DMS79 treated with DMSO at 0.1 percent for 48 hours (cell line): ENCODE results near the gene KIRREL3.
A peak's percentile ranks its signal among the peaks of the same experiment; 100 is the strongest.

Experiments
- DNase-seq: peaks from one replicate; lab custom pipeline; 2025; lab: John Stamatoyannopoulos, UW

Gene KIRREL3

DNA sequence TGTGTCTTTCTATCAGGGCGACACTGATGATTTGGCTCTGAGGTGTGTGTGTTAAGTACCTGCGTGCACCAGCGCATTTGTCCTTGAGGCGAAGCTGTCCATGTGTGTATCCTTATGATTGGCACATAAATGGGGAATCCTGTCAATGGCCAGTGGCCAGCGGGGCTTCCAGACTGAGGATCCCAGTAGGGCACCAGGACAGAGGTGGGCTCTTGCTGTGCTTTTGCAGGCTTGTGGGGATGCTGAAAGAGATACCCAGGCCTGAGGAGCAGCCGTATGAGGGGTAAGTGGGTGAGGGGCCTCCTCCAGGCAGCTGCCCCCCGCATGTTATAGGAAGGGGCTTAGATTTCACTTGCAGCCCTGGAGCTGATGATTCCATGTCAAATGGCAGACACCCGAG is 488.3 kb downstream of the KIRREL3 start:
- no peak for DNase-seq

DNA sequence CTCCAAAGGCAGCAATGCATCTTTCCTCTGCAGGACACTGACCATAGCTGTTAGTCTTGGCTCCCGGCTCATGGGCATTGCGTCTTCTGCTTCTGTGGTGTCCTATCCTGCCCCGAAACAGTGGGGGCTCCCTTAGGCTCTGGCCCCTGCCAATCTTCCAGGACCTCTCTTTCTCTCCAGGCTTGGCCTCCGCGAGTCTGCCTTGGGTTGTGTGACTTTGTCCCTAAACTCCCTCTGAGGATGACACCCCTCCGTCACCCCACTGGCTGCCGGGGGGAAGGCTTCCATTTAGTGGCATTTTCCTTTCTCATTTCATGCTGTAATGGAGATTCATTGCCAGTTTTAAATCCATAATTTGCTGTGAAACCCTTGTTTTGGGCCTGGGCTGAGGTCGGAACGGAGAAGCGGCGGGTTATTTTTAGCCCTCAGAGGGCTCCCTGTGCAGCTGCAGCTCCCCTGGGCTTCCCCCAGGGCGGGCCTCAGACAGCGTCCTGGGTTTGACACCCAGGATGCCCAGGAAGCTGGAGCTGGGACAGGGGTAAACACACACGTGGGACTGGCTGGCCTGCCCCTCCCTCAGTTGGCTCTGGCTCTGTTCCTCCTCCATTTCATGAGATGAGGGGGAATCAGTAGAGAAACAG is 489.0 kb downstream of the KIRREL3 start:
- DNase-seq, result no peak

DNA sequence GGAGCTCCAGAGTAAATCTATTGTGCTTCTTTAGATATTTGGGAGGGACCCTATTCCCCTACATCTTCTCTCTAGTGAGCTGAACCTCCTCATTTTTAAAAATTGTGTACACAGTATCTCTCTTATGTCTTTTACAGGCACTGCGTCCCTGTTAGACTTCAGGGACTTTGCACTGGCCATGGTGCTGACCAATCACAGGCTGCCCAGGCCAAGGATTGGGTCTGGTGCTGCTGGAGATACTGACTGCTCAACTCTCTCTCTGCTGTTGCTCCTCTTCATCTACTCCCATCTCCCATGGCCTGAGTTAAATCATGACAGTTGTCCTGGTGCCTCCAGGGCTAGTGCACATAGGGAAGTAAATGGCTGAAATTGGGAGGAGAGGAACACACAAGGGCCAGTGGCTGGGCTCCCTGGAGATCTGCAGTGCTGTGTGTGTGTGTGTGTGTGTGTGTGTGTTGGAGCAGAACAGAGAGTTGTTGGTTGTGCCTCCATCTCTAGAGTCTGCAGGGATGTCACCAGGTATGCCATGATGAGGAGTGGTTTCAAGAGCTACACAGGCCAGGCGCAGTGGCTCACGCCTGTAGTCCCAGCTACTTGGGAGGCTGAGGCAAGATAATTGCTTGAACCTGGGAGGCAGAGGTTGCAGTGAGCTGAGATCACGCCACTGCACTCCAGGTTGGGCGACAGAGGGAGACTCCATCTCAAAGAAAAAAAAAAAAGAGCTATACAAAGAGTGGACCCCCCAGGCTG is 489.8 kb downstream of the KIRREL3 start:
- DNase-seq, result no peak

DNA sequence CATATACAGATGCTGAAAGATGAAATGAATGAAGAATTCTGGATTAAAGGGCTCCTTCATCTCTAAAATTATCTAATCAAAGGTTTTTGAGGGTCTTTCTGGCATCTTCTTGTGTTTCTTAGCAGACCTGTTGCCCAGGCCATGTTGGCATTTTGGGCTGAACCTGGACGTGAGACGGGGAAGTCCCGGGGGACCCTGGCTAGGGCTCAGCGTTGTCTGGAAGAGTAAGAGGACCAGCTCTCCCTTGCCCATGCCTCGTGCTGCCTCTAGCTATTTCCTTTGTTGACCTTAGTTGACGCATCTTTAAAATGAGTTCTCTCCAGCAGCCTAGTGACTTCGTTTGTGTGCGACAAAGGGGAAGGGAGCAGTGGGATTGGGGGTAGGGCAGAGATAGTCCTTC is 492.9 kb downstream of the KIRREL3 start:
- no peak for DNase-seq

DNA sequence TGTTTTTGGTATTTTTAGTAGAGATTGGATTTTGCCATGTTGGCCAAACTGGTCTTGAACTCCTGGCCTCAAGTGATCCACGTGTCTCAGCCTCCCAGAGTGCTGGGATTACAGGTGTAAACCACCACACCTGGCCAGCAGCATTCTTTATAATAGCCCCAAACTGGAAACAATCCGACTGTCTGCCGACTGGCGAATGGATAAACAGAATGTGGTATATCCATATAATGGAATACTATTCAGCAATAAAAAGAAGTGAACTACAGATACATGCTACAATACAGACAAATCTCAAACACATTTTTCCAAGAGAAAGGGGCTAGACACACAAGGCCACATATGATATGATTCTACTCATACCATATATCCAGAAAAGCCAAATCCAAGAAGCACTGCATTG is 493.8 kb downstream of the KIRREL3 start:
- no peak for DNase-seq

DNA sequence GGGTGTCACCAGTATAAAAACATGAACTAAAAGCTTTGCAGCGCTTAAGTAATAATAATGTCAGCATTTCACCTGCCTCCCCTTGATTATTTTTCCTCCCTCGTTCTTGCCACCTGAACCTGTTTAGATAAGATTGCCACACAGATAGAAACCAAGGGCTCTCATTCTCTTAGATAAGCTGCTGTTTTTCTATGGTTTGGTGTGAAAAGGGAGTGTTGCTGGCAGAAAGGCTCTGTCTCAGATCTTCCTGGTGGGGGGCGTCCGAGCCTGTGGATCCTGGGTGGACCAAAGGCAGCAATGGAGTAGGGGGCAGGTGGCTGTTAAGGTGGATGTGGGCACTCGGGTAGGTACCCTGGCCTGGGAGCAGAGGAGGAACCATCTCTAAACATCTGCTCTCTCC is 497.6 kb downstream of the KIRREL3 start:
- DNase-seq, result no peak

DNA sequence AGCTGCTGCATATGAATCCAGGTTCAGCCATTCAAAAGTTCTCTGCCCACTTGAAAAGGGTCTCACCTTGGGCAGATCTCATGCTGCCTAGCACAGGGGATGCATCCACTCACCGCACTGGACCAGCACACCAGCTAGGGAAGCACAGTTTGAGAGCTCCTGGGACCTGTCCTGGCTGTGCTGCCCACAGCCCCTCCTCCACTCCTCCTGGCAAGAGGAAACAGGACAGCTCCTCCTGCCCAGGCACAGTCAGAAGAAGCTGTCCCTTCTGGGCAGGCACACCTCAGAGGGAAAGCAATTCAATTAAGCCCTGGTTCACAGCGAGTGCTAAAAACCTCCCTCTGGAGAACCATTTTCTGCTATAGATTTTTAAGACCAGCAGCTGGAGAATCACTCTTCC is 498.4 kb downstream of the KIRREL3 start:
- DNase-seq, result no peak

DNA sequence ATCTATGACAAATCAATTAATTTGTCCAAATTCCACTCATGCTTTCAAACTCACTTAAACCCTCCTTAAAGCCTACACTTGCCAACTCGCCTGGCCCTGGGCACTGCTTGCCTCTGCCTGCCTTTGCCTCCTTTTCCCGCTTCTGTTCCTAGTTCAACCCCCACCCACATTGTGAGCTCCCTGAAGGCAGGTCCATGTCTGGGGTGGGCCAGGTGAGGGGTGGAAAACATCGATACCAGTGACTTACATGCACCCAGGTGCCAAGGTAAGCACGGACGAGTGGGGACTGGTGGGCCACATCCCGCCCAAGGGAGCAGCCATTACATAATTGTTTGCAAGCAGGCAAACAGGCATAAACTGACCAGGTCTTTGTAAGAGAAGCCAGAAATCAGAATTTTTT is 498.9 kb downstream of the KIRREL3 start:
- no peak for DNase-seq

DNA sequence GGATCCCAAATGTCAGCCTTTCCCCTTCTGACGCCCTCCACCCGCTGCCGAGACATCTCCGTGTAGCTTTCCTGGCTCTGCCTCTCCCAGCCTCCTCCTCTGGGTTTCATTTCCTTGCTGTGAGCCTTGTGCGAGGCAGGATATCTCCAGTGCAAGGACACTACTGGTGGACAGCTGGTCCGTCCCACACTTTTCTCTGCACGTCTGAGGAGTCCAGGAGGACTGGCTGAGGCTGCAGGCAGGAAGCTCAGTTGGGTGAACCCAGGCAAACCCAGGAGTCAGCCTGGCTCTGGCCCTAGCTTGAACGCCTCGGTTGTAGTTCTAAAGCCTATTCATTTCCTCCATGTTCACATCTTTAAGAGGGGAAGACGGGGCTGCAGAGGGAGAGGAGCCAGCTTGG is 499.6 kb downstream of the KIRREL3 start:
- no peak for DNase-seq

DNA sequence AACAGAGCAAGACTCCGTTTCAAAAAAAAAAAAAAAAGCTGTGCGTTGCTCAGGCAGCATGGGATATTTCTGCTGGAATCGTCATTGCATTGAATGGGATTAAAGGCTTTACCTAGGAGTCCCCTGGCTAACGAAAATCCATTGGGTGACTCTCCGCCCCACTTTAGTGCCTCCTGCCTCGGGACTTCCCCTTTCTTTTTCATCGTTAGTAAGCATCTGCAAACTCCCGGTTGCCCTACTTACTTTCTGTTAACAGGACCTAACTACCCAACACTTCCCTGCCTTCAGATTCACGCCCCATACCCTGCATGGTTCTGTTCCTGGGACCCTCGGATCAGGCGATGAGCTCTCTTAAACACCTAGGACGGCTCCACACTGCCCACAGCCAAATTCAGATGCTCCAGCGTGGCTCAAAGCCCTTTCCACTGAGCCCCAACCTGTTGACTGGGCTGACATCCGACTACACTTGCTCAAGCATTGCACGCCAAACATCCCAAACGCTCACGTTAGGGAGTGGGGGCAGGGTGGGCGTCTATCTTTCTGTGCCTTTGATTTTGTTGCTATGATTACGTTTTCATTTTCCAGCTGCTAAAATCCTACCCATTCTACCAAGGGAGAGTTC is 501.3 kb downstream of the KIRREL3 start:
- DNase-seq, result no peak

DNA sequence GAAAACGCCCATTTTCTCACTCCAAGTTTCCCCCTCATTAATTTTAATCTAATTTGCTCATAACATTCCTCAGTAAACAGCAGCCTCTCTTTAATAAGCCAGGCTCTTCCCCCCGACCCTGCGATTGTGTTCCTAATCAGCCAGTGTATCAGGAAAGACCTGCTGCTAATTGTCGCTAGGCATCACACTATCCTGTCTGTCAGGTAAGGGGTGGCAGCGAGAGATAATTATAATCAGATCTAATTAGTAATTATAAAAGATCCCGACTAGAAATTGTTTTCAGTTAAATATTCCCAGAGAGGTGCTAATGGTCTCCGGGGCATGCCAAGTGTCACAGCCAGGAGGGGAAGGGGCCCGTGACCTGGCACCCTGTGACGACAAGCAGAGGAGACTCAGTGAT is 502.3 kb downstream of the KIRREL3 start:
- no peak for DNase-seq

DNA sequence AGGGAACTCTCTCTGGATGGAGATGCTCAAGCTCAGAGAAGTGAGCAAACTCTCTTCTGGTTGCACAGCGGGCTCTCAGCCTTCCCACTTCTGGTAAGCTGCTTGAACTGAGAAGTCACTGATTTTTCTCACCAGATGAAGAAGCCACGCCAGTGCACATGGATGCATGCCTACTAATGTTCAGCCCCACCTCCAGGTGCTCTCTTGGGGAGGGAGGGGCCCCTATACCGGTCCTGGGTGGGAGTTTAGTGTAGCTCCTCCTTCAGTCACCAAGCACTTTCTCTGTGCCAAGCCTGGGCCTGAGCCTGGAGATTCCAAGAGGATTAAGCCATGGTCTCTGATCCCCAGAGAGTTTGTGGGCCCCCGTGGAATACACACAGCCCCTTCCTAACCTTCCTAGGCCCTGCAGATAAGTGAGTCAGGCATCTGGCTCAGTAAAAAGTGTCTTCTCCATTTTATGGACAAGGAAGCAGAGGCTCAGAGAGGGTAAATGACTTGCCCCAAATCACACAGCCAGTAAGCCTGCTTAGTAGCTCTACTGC is 502.9 kb downstream of the KIRREL3 start:
- DNase-seq, result no peak

DNA sequence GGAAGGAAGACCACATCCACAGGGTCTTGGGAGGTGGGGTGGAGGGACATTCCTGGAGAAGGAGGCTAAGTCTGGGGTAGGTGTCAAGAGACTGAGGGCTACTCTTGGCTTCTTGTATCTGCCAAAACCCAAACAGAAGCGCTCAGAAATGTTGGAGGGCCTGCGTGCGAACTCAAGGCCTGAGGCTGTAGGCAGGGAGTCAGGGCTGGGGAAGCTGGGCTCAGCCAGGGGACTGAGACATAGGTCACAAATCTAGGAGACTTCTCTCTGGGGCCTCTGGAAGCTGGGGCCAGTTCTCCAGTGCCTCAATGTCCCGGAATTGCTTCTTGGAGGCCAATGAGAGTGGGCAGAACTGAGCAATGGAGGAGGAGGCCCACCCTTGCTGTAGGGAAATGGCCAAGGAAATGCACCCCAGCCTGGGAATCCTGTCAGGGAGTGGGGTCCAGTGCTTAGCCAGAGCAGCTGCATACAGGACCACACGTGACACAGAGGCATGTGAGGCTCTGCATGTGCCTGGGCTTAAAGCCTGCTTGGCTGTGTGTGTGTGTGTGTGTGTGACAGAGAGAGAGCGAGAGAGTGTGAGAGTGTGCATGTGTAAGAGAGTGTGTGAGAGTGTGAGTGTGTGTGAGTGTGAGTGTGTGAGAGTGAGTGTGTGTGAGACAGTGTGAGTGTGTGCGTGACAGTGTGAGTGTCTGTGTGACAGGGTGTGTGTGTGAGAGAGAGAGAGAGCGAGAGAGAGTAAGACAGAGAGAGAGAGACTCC is 503.8 kb downstream of the KIRREL3 start:
- no peak for DNase-seq

DNA sequence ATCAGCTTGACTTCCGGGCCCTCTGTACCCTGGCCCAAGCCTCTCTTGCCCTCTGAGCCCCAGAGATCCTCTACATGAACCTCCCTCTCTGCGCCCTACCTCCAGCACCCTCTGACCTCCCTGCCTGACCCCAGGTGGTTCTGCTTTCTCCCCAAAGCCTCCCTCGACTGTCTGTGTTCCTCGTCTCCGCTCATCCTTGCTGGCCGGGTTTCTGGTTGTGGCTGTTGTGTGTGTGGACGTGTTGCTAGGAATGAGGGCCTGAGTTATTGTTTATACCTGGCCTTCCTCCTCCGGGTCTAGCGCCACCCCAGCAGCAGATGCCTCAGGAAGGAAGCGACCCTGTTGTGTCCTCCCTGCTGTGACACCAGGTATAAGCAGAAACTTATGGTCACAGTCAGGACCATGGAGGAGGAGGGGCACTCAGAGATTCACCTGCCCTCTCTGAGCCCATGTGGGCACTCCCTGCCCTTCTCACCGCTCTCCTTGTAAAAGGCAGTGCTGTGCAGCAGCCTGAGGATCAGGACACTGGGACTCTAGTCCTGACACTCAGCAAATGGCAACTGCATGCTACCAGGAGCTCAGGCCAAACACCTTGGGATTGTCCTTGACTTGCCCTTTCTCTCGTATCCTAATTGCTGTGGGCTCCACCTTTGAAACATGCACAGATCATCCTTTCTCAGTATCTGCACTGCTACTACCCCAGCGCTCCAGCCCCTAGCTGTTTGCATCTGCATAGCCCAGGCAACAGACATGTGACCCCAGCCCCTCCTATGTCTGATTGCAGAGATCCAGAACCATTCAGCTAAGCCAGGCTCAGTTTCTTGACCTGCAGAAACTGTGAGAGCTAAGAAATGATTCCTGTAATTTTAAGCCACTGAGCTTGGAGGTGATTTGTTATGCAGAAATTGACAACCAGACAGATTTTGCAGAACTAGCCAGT is 505.0 kb downstream of the KIRREL3 start:
- no peak for DNase-seq

DNA sequence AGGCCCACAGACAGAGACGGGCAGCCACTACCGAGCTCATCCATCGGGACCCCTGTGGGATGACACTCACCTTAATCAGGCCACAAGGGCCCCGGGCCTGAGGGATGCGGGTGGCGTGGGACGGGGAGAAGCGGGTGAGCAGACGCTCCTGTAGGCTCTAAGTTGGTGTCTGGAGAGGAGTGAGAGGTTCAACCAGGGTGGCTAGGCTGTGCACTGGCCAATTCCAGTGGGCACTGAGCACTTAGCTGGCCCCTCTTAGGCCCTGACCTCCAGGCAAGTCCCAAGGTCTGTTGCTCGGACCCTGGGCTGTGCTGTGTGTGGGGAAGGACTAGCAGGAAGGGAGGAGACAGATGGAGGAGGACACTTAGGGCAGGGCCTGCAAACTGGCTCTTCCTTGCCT is 505.7 kb downstream of the KIRREL3 start:
- no peak for DNase-seq

DNA sequence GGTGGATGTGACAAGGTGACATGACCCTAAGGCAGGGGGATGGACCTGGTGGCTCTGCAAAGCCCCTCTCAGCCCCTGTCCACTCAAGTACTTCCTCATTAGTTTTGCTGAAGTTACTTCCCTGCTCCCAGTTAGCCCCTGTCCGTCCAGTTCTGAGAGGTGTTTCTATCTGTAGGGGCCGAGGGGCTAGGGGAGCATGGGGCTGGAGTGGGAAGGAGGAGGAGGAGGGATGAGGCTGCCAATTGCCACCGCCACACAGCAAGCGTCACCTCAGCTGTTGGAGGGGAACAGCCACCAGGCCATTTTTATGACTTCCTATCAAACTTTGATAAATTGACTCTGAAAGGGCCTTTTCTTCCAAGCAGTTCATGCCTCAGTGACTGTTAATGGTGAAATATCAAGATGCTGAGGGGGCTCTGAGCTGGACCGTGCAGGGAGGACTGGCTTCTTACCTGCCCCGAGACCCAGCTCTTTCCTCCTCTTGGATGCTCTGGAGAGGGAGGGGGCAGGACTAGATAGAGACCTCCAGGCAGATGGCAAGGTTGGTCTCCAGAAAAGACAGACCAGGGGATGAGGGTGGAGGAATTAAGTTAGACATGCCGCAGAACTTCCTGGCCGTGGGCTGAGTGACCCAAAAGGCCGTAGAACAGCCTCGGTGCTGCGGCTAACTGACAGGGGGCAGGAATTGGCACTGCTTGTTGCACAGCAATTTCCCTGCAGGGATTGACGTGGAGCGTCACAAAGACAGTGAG is 508.1 kb downstream of the KIRREL3 start:
- peak; percentile 33 for DNase-seq

DNA sequence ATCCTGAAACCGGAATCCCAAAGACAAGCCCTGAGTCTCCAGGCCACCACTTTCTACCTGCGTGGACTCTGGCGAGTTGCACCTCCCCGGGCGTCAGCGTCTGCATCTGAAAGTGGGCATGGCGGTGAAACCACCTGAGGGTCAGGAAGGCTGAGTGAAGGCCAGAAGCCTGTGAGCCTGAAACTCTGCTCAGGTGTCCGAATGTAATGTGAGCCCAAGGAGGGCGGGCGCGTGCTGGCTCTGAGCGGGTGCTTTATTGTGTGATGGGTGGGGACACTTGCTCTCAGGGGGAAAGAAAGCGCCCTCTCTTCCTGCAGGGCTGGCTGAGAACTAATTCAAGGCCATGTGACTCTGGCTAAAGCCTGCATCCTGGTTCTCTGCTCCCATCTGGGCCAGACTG is 509.5 kb downstream of the KIRREL3 start:
- DNase-seq, result no peak

DNA sequence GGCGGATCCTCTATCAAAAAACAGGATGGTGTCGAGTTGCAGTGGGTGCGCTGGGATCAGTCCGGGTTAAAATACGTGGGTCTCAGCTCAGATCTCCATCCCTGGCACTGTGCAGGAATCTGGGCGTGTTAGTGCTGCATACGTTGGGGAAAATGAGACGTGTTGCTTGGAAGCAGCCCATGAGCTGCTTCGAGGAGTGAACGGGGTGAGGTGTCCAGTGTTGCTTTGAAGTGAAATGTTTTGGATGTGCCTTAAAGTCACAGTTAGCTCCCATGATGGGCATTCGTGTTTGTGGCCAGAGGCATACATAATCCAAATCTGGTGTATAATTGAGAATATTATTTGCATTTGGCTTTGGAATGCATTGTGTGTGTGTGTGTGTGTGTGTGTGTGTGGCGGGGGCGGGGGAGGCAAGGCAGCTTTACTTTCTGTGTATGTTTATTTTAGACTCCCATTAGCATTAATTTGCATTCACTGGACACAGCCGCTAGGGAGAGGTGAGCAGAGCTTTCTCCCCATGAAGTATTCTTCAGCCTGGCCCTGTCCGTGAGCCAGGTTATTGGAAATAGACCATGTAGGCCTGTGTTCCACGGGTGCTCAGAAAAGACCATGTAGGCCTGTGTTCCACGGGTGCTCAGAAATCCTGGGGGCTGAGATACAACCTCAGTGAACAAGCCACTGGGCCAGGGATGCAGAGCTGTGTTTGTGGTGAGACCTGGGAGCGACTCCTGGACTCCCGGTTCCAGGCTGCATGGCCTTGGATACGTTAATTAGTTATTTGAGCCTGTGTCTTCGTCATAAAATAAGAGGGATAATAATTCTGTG is 510.5 kb downstream of the KIRREL3 start:
- no peak for DNase-seq

DNA sequence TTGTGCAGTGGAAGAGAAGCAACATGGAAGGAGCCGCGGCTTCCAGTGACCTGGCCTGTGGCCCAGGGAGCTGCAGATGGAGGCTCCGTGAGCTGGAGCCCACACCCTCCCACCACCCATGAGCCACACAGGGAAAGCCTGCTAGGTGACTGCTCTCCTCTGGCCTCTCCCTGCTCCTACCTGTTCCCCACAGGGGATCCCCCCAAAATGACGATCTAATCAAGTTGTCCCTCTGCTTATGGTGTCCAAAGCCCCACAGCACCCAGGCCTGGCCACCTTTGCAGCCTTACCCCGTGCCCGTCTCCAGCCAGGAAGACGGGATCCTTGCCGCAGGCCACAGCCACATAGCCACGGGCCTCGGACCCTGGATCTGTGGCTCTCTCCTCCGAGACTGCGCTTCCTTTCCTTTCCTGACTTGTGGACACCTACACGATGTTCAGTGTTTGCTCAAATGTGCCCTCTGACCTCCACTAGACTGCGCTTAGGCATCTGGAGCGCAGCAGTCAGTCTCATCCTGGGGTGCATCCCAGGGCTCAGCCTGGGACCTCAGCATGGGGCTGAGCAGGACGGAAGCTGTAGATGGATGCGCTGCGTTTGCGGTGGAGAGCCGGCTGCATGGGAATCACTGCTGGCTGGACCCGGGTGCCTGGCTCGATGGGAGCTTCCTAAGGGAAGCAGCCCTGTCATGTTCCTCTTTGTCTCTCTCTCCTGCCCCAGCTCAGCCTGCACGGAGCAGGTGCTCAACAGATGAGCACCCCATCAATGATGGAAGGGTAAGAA is 511.8 kb downstream of the KIRREL3 start:
- no peak for DNase-seq
